GM23338 (cell line): Measurements from ENCODE around the gene PRKAR1B. TPM values are rescaled to one million over a fixed set of nuclear protein-coding genes. Genes with fewer than 3 reads are reported as not detected.

Source experiments
- ATAC-seq: fragments of 200-7000 bp; cut with Tn5 transposase; 3 replicates; pipeline ENCODE4 v1.9.1; 2020
- DNase-seq: peaks from one replicate; pipeline ENCODE4 v3.0.0-alpha.2; 2015; ENCODE audit warnings: low spot score
- H2AFZ ChIP-seq: fragments of 200-600 bp; sonication (generic); 2 replicates; pipeline ENCODE4 v1.8.0; 2016; ENCODE audit warnings: antibody characterized with exemption, mild to moderate bottlenecking, moderate library complexity
- H3F3A ChIP-seq: fragments of 200-600 bp; sonication (generic); replicated peaks from 2 replicates; pipeline ENCODE4 v1.8.0; 2017; ENCODE audit warnings: antibody characterized with exemption, mixed run types, low read depth
- H3K27ac ChIP-seq: fragments of 200-600 bp; sonication (generic); 2 replicates; pipeline ENCODE4 v1.6.1; 2016; ENCODE audit warnings: low read depth
- H3K27me3 ChIP-seq: fragments of 200-600 bp; sonication (generic); 2 replicates; pipeline ENCODE4 v1.8.0; 2016; ENCODE audit warnings: mild to moderate bottlenecking, mixed run types, moderate library complexity; ENCODE audit not compliant: insufficient read depth
- H3K36me3 ChIP-seq: fragments of 200-600 bp; sonication (generic); 2 replicates; pipeline ENCODE4 v1.8.0; 2016; ENCODE audit warnings: mild to moderate bottlenecking; ENCODE audit not compliant: insufficient read depth
- H3K4me1 ChIP-seq: fragments of 200-600 bp; sonication (generic); 2 replicates; pipeline ENCODE4 v1.8.0; 2016; ENCODE audit warnings: mild to moderate bottlenecking, moderate library complexity; ENCODE audit not compliant: insufficient read depth
- H3K4me2 ChIP-seq: fragments of 200-600 bp; sonication (generic); 2 replicates; pipeline ENCODE4 v1.7.1; 2017; ENCODE audit warnings: mixed run types
- H3K4me3 ChIP-seq: fragments of 200-600 bp; sonication (generic); 2 replicates; pipeline ENCODE4 v1.6.1; 2016; ENCODE audit warnings: mixed run types
- H3K79me2 ChIP-seq: fragments of 200-600 bp; sonication (generic); replicated peaks from 2 replicates; pipeline ENCODE4 v1.8.0; 2017; ENCODE audit warnings: mild to moderate bottlenecking; ENCODE audit not compliant: insufficient read depth
- H3K9me2 ChIP-seq: fragments of 200-600 bp; sonication (generic); 2 replicates; pipeline ENCODE4 v1.8.0; 2017; ENCODE audit not compliant: insufficient read depth
- H4K20me1 ChIP-seq: fragments of 200-600 bp; sonication (generic); replicated peaks from 2 replicates; pipeline ENCODE4 v1.8.0; 2017; ENCODE audit warnings: mild to moderate bottlenecking; ENCODE audit not compliant: insufficient read depth
- H3K27ac Mint-ChIP-seq: 2 replicates; pipeline ENCODE4 v1.8.0; 2020; ENCODE audit warnings: inconsistent platforms, mild to moderate bottlenecking, moderate library complexity, mixed read lengths
- H3K27me3 Mint-ChIP-seq: 3 replicates; pipeline ENCODE4 v1.8.0; 2022; ENCODE audit warnings: low read depth, mild to moderate bottlenecking, moderate library complexity, mixed read lengths, inconsistent platforms; ENCODE audit not compliant: insufficient read depth, poor library complexity
- H3K36me3 Mint-ChIP-seq: 3 replicates; pipeline ENCODE4 v1.8.0; 2021; ENCODE audit warnings: low read depth, mild to moderate bottlenecking, inconsistent platforms, moderate library complexity, mixed read lengths
- H3K4me1 Mint-ChIP-seq: 3 replicates; pipeline ENCODE4 v1.8.0; 2020; ENCODE audit warnings: mild to moderate bottlenecking, inconsistent platforms, mixed read lengths
- H3K4me3 Mint-ChIP-seq: 3 replicates; pipeline ENCODE4 v1.8.0; 2021; ENCODE audit warnings: moderate library complexity, mild to moderate bottlenecking, inconsistent platforms, mixed read lengths
- H3K9me3 Mint-ChIP-seq: 3 replicates; pipeline ENCODE4 v1.8.0; 2020; ENCODE audit warnings: moderate library complexity, mild to moderate bottlenecking, inconsistent platforms, mixed read lengths
- CREB1 ChIP-seq: fragments of 250-450 bp; sonication (Bioruptor Pico); IDR thresholded peaks from 2 replicates; pipeline ENCODE4 v1.5.0; 2020; ENCODE audit warnings: low read depth, mild to moderate bottlenecking, moderate library complexity
- EZH2 ChIP-seq: fragments of 200-600 bp; sonication (generic); IDR thresholded peaks from one replicate; pipeline ENCODE4 v1.8.0; 2017; ENCODE audit warnings: antibody characterized with exemption, mild to moderate bottlenecking, low read depth; ENCODE audit not compliant: unreplicated experiment
- EZH2phosphoT487 ChIP-seq: fragments of 200-600 bp; sonication (generic); IDR thresholded peaks from one replicate; pipeline ENCODE4 v1.8.1; 2018; ENCODE audit warnings: antibody characterized with exemption; ENCODE audit not compliant: unreplicated experiment
- NANOG ChIP-seq: IDR thresholded peaks from 2 replicates; pipeline ENCODE4 v1.6.1; 2016; ENCODE audit warnings: antibody characterized with exemption, borderline replicate concordance
- POLR2AphosphoS5 ChIP-seq: IDR thresholded peaks from 2 replicates; pipeline ENCODE4 v1.6.1; 2016; ENCODE audit warnings: antibody characterized with exemption, low read depth
- STAT1 ChIP-seq: IDR thresholded peaks from one replicate; pipeline ENCODE4 v1.6.1; 2016; ENCODE audit warnings: antibody characterized with exemption; ENCODE audit not compliant: unreplicated experiment
- ZNF114 ChIP-seq: fragments of 250-450 bp; sonication (Bioruptor Pico); IDR thresholded peaks from 2 replicates; pipeline ENCODE4 v1.5.0; 2020; ENCODE audit warnings: mild to moderate bottlenecking, moderate library complexity
- ZNF331 ChIP-seq: fragments of 250-450 bp; sonication (Bioruptor Pico); IDR thresholded peaks from 2 replicates; pipeline ENCODE4 v1.5.0; 2020; ENCODE audit warnings: low read depth, mild to moderate bottlenecking, moderate library complexity
- polyA plus RNA-seq: library from polyadenylated mRNA; unstranded; fragments of >200 nt; fragmentation: Nextera tagmentation; extraction: Ambion mirVana; gene quantifications from 2 replicates; pipeline ENCODE4 v1.2.1, GENCODE V29; 2016
- total RNA-seq: library from RNA; depleted of rRNA; stranded (reverse); fragments of >200 nt; shearing (Covaris generic); gene quantifications from 2 replicates; pipeline ENCODE4 v1.2.3, GENCODE V29; 2014
- TF ChIP-seq, protein P1 (sequence below): IDR thresholded peaks from 2 replicates; pipeline ENCODE4 v1.6.1; 2016; ENCODE audit warnings: antibody characterized with exemption
- TF ChIP-seq, protein P2 (sequence below): fragments of 250-450 bp; sonication (Bioruptor Pico); IDR thresholded peaks from 2 replicates; pipeline ENCODE4 v1.5.0; 2020; ENCODE audit warnings: mild to moderate bottlenecking, moderate library complexity
- TF ChIP-seq, protein P3 (sequence below), 2 experiments: fragments of 200-600 bp in 1 of 2; sonication (generic) in 1 of 2; conservative IDR thresholded peaks; 2 replicates each; pipeline versions ENCODE4 v1.5.1 to v1.6.1; 2016 to 2017; ENCODE audit warnings: antibody characterized with exemption in 2 of 2, low read depth in 2 of 2, mild to moderate bottlenecking in 2 of 2, moderate library complexity in 1 of 2
- TF ChIP-seq, protein P4 (sequence below): IDR thresholded peaks from one replicate; pipeline ENCODE4 v1.6.1; 2018; ENCODE audit warnings: antibody characterized with exemption; ENCODE audit not compliant: unreplicated experiment

PRKAR1B gene
- total and polyA plus RNA-seq, 2 experiments from 2014 or later, result 35.7 to 36.7 TPM

DNA sequence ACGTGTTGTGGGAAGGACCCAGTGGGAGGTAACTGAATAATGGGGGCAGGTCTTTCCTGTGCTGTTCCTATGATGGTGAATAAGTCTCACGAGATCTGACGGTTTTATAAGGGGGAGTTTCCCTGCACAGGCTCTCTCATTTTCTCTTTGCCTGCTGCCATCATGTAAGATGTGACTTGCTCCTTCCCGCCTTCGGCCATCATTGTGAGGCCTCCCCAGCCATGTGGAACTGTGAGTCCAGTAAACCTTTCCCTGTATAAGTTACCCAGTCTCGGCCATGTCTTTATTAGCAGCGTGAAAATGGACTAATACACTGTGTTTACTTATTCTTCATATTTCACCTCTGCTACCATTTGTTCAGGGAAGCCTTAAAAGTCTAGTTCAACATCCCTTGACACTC is 2.8 kb downstream of the PRKAR1B start (continued):
- TF ChIP-seq, protein P1, sequence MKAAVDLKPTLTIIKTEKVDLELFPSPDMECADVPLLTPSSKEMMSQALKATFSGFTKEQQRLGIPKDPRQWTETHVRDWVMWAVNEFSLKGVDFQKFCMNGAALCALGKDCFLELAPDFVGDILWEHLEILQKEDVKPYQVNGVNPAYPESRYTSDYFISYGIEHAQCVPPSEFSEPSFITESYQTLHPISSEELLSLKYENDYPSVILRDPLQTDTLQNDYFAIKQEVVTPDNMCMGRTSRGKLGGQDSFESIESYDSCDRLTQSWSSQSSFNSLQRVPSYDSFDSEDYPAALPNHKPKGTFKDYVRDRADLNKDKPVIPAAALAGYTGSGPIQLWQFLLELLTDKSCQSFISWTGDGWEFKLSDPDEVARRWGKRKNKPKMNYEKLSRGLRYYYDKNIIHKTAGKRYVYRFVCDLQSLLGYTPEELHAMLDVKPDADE, result no peak
- TF ChIP-seq ZNF114 (CRISPR knock-in tag), result no peak
- TF ChIP-seq ZNF331 (CRISPR knock-in tag), result no peak
- no peak for TF ChIP-seq STAT1
- no peak for TF ChIP-seq NANOG
- TF ChIP-seq EZH2phosphoT487, result no peak
- no peak for TF ChIP-seq CREB1 (CRISPR knock-in tag)

DNA sequence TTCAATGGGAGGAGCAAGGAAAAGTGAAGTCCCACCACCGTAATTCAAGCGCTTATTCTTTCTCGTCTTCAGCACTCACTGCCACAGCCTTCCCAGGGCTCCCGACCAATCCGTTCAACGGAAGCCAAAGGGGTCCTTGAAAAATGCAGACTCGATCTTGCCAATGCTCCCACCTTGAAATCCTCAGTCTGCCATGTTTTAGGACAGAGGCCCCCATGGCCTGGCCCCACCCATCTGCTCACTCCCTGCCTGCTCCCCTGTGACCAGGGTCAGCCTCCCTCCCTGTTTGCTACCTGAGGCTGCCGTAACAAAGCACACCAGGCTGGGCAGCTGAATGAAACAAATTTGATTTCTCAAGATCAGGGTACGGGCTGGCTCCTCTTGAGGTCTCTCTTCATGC is 3.5 kb downstream of the PRKAR1B start:
- Mint-ChIP-seq H3K27ac (no peak overlapping the region), H3K4me3 (no peak overlapping the region), H3K36me3 (peaks cover 73% of the 10 kb centered on the region), H3K9me3 (peaks cover 72% of the 10 kb centered on the region), H3K4me1 (peaks cover 14% of the 10 kb centered on the region), H3K27me3 (peaks cover 25% of the 10 kb centered on the region)
- no peaks in the 10 kb centered on the region for H3F3A ChIP-seq
- no peak overlapping the region for H2AFZ ChIP-seq
- peaks cover 88% of the 10 kb centered on the region for H3K79me2 ChIP-seq
- H3K27ac ChIP-seq, result no peak overlapping the region
- peaks cover 7% of the 10 kb centered on the region; the same call in 1 of the 2 replicates for H3K9me2 ChIP-seq
- no peaks in the 10 kb centered on the region for H4K20me1 ChIP-seq
- H3K4me1 ChIP-seq, result peaks cover 7% of the 10 kb centered on the region; the same call in 1 of the 2 replicates
- H3K27me3 ChIP-seq, result no peaks in the 10 kb centered on the region
- TF ChIP-seq EZH2, result no peak
- no peak for TF ChIP-seq ZNF114 (CRISPR knock-in tag)
- TF ChIP-seq, protein P2, sequence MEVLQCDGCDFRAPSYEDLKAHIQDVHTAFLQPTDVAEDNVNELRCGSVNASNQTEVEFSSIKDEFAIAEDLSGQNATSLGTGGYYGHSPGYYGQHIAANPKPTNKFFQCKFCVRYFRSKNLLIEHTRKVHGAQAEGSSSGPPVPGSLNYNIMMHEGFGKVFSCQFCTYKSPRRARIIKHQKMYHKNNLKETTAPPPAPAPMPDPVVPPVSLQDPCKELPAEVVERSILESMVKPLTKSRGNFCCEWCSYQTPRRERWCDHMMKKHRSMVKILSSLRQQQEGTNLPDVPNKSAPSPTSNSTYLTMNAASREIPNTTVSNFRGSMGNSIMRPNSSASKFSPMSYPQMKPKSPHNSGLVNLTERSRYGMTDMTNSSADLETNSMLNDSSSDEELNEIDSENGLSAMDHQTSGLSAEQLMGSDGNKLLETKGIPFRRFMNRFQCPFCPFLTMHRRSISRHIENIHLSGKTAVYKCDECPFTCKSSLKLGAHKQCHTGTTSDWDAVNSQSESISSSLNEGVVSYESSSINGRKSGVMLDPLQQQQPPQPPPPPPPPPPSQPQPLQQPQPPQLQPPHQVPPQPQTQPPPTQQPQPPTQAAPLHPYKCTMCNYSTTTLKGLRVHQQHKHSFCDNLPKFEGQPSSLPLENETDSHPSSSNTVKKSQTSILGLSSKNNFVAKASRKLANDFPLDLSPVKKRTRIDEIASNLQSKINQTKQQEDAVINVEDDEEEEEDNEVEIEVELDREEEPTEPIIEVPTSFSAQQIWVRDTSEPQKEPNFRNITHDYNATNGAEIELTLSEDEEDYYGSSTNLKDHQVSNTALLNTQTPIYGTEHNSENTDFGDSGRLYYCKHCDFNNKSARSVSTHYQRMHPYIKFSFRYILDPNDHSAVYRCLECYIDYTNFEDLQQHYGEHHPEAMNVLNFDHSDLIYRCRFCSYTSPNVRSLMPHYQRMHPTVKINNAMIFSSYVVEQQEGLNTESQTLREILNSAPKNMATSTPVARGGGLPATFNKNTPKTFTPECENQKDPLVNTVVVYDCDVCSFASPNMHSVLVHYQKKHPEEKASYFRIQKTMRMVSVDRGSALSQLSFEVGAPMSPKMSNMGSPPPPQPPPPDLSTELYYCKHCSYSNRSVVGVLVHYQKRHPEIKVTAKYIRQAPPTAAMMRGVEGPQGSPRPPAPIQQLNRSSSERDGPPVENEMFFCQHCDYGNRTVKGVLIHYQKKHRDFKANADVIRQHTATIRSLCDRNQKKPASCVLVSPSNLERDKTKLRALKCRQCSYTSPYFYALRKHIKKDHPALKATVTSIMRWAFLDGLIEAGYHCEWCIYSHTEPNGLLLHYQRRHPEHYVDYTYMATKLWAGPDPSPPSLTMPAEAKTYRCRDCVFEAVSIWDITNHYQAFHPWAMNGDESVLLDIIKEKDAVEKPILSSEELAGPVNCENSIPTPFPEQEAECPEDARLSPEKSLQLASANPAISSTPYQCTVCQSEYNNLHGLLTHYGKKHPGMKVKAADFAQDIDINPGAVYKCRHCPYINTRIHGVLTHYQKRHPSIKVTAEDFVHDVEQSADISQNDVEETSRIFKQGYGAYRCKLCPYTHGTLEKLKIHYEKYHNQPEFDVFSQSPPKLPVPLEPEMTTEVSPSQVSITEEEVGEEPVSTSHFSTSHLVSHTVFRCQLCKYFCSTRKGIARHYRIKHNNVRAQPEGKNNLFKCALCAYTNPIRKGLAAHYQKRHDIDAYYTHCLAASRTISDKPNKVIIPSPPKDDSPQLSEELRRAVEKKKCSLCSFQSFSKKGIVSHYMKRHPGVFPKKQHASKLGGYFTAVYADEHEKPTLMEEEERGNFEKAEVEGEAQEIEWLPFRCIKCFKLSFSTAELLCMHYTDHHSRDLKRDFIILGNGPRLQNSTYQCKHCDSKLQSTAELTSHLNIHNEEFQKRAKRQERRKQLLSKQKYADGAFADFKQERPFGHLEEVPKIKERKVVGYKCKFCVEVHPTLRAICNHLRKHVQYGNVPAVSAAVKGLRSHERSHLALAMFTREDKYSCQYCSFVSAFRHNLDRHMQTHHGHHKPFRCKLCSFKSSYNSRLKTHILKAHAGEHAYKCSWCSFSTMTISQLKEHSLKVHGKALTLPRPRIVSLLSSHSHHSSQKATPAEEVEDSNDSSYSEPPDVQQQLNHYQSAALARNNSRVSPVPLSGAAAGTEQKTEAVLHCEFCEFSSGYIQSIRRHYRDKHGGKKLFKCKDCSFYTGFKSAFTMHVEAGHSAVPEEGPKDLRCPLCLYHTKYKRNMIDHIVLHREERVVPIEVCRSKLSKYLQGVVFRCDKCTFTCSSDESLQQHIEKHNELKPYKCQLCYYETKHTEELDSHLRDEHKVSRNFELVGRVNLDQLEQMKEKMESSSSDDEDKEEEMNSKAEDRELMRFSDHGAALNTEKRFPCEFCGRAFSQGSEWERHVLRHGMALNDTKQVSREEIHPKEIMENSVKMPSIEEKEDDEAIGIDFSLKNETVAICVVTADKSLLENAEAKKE (CRISPR knock-in tag), result no peak
- TF ChIP-seq NANOG, result no peak
- TF ChIP-seq, protein P3, sequence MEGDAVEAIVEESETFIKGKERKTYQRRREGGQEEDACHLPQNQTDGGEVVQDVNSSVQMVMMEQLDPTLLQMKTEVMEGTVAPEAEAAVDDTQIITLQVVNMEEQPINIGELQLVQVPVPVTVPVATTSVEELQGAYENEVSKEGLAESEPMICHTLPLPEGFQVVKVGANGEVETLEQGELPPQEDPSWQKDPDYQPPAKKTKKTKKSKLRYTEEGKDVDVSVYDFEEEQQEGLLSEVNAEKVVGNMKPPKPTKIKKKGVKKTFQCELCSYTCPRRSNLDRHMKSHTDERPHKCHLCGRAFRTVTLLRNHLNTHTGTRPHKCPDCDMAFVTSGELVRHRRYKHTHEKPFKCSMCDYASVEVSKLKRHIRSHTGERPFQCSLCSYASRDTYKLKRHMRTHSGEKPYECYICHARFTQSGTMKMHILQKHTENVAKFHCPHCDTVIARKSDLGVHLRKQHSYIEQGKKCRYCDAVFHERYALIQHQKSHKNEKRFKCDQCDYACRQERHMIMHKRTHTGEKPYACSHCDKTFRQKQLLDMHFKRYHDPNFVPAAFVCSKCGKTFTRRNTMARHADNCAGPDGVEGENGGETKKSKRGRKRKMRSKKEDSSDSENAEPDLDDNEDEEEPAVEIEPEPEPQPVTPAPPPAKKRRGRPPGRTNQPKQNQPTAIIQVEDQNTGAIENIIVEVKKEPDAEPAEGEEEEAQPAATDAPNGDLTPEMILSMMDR (conservative IDR thresholded peaks at IDR 0.05; ENCODE audit: low read depth in 2 of 2), result no peak
- TF ChIP-seq STAT1, result no peak
- TF ChIP-seq, protein P4, sequence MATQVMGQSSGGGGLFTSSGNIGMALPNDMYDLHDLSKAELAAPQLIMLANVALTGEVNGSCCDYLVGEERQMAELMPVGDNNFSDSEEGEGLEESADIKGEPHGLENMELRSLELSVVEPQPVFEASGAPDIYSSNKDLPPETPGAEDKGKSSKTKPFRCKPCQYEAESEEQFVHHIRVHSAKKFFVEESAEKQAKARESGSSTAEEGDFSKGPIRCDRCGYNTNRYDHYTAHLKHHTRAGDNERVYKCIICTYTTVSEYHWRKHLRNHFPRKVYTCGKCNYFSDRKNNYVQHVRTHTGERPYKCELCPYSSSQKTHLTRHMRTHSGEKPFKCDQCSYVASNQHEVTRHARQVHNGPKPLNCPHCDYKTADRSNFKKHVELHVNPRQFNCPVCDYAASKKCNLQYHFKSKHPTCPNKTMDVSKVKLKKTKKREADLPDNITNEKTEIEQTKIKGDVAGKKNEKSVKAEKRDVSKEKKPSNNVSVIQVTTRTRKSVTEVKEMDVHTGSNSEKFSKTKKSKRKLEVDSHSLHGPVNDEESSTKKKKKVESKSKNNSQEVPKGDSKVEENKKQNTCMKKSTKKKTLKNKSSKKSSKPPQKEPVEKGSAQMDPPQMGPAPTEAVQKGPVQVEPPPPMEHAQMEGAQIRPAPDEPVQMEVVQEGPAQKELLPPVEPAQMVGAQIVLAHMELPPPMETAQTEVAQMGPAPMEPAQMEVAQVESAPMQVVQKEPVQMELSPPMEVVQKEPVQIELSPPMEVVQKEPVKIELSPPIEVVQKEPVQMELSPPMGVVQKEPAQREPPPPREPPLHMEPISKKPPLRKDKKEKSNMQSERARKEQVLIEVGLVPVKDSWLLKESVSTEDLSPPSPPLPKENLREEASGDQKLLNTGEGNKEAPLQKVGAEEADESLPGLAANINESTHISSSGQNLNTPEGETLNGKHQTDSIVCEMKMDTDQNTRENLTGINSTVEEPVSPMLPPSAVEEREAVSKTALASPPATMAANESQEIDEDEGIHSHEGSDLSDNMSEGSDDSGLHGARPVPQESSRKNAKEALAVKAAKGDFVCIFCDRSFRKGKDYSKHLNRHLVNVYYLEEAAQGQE, result no peak
- no peak for TF ChIP-seq POLR2AphosphoS5
- TF ChIP-seq EZH2phosphoT487, result no peak
- H3K4me3 ChIP-seq, result no peak overlapping the region
- no peak overlapping the region for H3K4me2 ChIP-seq
- DNase-seq (no peak), ATAC-seq (no peak)
- peaks cover 17% of the 10 kb centered on the region; the same call in 1 of the 2 replicates for H3K36me3 ChIP-seq
